ENCODE measurements around the gene LRP6.

DNA sequence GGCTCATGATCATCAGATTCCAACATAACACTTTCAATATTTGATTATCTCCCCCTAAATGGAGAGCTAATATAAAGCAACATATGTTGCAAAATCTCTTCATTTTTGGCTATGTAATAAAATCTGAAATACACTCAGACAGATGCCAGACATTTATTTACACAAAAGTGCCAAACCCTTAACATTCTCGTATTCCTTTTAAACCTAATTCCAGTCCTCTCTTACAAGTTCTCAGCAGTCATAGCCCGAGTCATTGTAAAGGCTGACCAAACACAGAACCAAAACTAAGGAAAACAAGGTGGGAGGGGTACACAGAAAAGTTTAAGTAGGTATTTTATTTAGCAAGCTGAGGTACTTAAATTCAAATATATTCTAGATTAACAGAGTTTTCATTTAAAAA is 81.4 kb downstream of the LRP6 start:
- TF ChIP-seq, protein P1, sequence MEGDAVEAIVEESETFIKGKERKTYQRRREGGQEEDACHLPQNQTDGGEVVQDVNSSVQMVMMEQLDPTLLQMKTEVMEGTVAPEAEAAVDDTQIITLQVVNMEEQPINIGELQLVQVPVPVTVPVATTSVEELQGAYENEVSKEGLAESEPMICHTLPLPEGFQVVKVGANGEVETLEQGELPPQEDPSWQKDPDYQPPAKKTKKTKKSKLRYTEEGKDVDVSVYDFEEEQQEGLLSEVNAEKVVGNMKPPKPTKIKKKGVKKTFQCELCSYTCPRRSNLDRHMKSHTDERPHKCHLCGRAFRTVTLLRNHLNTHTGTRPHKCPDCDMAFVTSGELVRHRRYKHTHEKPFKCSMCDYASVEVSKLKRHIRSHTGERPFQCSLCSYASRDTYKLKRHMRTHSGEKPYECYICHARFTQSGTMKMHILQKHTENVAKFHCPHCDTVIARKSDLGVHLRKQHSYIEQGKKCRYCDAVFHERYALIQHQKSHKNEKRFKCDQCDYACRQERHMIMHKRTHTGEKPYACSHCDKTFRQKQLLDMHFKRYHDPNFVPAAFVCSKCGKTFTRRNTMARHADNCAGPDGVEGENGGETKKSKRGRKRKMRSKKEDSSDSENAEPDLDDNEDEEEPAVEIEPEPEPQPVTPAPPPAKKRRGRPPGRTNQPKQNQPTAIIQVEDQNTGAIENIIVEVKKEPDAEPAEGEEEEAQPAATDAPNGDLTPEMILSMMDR (IDR thresholded peaks at IDR 0.05; ENCODE audit: poor library complexity) = no peak
- no peak for TF ChIP-seq EZH2phosphoT487 (IDR thresholded peaks at IDR 0.05; ENCODE audit: low read depth, severe bottlenecking, unreplicated experiment)

Data from hepatocyte (in vitro differentiated cells).